ENCODE measurements around the gene TPRN. TPM values are rescaled to one million over a fixed set of nuclear protein-coding genes. Genes with fewer than 3 reads are reported as not detected.

Gene TPRN
- total and polyA plus RNA-seq, 8 donors = 6.7 to 21.7 (median 11.1) TPM

- H3K4me3 ChIP-seq = no peak overlapping the region
- DNase-seq = no peak
- peaks cover 7 to 43% of the 10 kb centered on the region in 2 donors for H3K4me1 ChIP-seq
- no peak for TF ChIP-seq CTCF (IDR thresholded peaks at IDR 0.05)
- no peak for ATAC-seq
- peaks cover 0 to 63% of the 10 kb centered on the region in 2 donors for H3K27me3 ChIP-seq
- H3K27ac ChIP-seq = no peak overlapping the region
- H3K36me3 ChIP-seq = no peaks in the 10 kb centered on the region
- no peaks in the 10 kb centered on the region for H3K9me3 ChIP-seq
- intact Hi-C loops (cut with DNase I) = no loop called here
Measured at GRCh38 chr9:137234758-137235423, 34.4 kb upstream of the TPRN start.

- TF ChIP-seq CTCF (IDR thresholded peaks at IDR 0.05) = no peak
- intact Hi-C loops (cut with DNase I) = no loop called here
- peaks cover 7 to 36% of the 10 kb centered on the region in 2 donors for H3K4me1 ChIP-seq
- no peak for ATAC-seq
- no peaks in the 10 kb centered on the region for H3K36me3 ChIP-seq
- no peaks in the 10 kb centered on the region for H3K9me3 ChIP-seq
- H3K27ac ChIP-seq = no peak overlapping the region
- no peak for DNase-seq
- H3K4me3 ChIP-seq = no peak overlapping the region
- peaks cover 0 to 70% of the 10 kb centered on the region in 2 donors for H3K27me3 ChIP-seq
Measured at GRCh38 chr9:137234055-137234697, 33.6 kb upstream of the TPRN start.

- H3K9me3 ChIP-seq = no peaks in the 10 kb centered on the region
- ATAC-seq (no peak), DNase-seq (no peak)
- TF ChIP-seq CTCF (IDR thresholded peaks at IDR 0.05) = no peak
- no peak overlapping the region for H3K27ac ChIP-seq
- peaks cover 0 to 78% of the 10 kb centered on the region in 2 donors for H3K27me3 ChIP-seq
- H3K4me1 ChIP-seq = peaks cover 7 to 27% of the 10 kb centered on the region in 2 donors
- no peak overlapping the region for H3K4me3 ChIP-seq
- H3K36me3 ChIP-seq = no peaks in the 10 kb centered on the region
- intact Hi-C loops (cut with DNase I) = no loop called here
Measured at GRCh38 chr9:137233143-137233980, 32.8 kb upstream of the TPRN start.

- DNase-seq = no peak
- no peaks in the 10 kb centered on the region for H3K9me3 ChIP-seq
- no peak overlapping the region for H3K4me3 ChIP-seq
- H3K27ac ChIP-seq = no peak overlapping the region
- no peak for TF ChIP-seq CTCF (IDR thresholded peaks at IDR 0.05)
- ATAC-seq = no peak
- intact Hi-C loops (cut with DNase I) = no loop called here
- peaks cover 8 to 21% of the 10 kb centered on the region in 2 donors for H3K4me1 ChIP-seq
- H3K36me3 ChIP-seq = no peaks in the 10 kb centered on the region
- peaks cover 0 to 84% of the 10 kb centered on the region in 2 donors for H3K27me3 ChIP-seq
Measured at GRCh38 chr9:137232510-137232909, 32.0 kb upstream of the TPRN start.

GRCh38 chr9:137232101-137232500 lies 31.6 kb upstream of the TPRN start:
- no peak for TF ChIP-seq CTCF (IDR thresholded peaks at IDR 0.05)
- DNase-seq (no peak), ATAC-seq (no peak)
- H3K9me3 ChIP-seq = no peaks in the 10 kb centered on the region
- peaks cover 11 to 21% of the 10 kb centered on the region in 2 donors for H3K4me1 ChIP-seq
- peaks cover 0 to 88% of the 10 kb centered on the region in 2 donors for H3K27me3 ChIP-seq
- intact Hi-C loops (cut with DNase I) = no loop called here
- no peak overlapping the region for H3K27ac ChIP-seq
- H3K36me3 ChIP-seq = no peaks in the 10 kb centered on the region
- no peak overlapping the region for H3K4me3 ChIP-seq
